CD8-positive, alpha-beta memory T cell (primary cell): ENCODE data around the gene ADTRP. TPM values are rescaled to one million over a fixed set of nuclear protein-coding genes. Genes with fewer than 3 reads are reported as not detected.

Source experiments
- CTCF ChIA-PET: fragments of 350-600 bp; sonication (Branson Sonifier 250); formaldehyde crosslinking; loops from one replicate; lab custom pipeline; 2021; ENCODE audit warnings: antibody characterized with exemption; lab: Charles Lee
- POLR2A ChIA-PET: fragments of 350-600 bp; sonication (Branson Sonifier 250); formaldehyde crosslinking; loops from one replicate; lab custom pipeline; 2021; ENCODE audit warnings: antibody characterized with exemption; lab: Charles Lee
- DNase-seq, 5 donors: peaks; one replicate each; pipeline versions ENCODE4 v3.0.0 to v3.0.0-alpha.2; 2020 to 2022; ENCODE audit warnings: mixed read lengths in 1 of 5
- H3K27ac ChIP-seq: one replicate; pipeline ENCODE4 v1.7.0; 2013; ENCODE audit warnings: low read depth, mild to moderate bottlenecking, low read length, moderate library complexity
- H3K27me3 ChIP-seq: 2 replicates; pipeline ENCODE4 v1.7.0; 2013; ENCODE audit warnings: low read length, mild to moderate bottlenecking; ENCODE audit not compliant: insufficient read depth, poor library complexity, severe bottlenecking
- H3K36me3 ChIP-seq: 2 replicates; pipeline ENCODE4 v1.7.0; 2013; ENCODE audit warnings: mild to moderate bottlenecking, low read length, moderate library complexity; ENCODE audit not compliant: insufficient read depth
- H3K4me1 ChIP-seq: 2 replicates; pipeline ENCODE4 v1.7.0; 2013; ENCODE audit warnings: mild to moderate bottlenecking, low read length, moderate library complexity; ENCODE audit not compliant: insufficient read depth
- H3K4me3 ChIP-seq: 2 replicates; pipeline ENCODE4 v1.7.0; 2013; ENCODE audit warnings: mild to moderate bottlenecking, low read length
- H3K9me3 ChIP-seq: 2 replicates; pipeline ENCODE4 v1.7.0; 2013; ENCODE audit warnings: mild to moderate bottlenecking, low read length
- H3K27ac Mint-ChIP-seq, 8 donors: one replicate each; pipeline ENCODE4 v1.8.0; 2020 to 2021; ENCODE audit warnings: mixed read lengths in 8 of 8, mild to moderate bottlenecking in 6 of 8, inconsistent platforms in 3 of 8, moderate library complexity in 3 of 8
- H3K27me3 Mint-ChIP-seq, 2 donors: one replicate each; pipeline ENCODE4 v1.8.0; 2020 to 2021; ENCODE audit warnings: mixed read lengths in 2 of 2, mild to moderate bottlenecking in 1 of 2, moderate library complexity in 1 of 2
- H3K36me3 Mint-ChIP-seq, 3 donors: one replicate each; pipeline ENCODE4 v1.8.0; 2020 to 2021; ENCODE audit warnings: mixed read lengths in 3 of 3, inconsistent platforms in 1 of 3, mild to moderate bottlenecking in 1 of 3
- H3K4me1 Mint-ChIP-seq, 3 donors: one replicate each; pipeline ENCODE4 v1.8.0; 2020 to 2021; ENCODE audit warnings: mixed read lengths in 3 of 3, inconsistent platforms in 1 of 3, mild to moderate bottlenecking in 1 of 3
- H3K4me3 Mint-ChIP-seq, 7 donors: one replicate each; pipeline ENCODE4 v1.8.0; 2020 to 2021; ENCODE audit warnings: mixed read lengths in 7 of 7, mild to moderate bottlenecking in 6 of 7, moderate library complexity in 4 of 7, inconsistent platforms in 2 of 7
- H3K9me3 Mint-ChIP-seq, 5 donors: one replicate each; pipeline ENCODE4 v1.8.0; 2020 to 2022; ENCODE audit warnings: mixed read lengths in 5 of 5, mild to moderate bottlenecking in 3 of 5, moderate library complexity in 2 of 5, inconsistent platforms in 1 of 5
- polyA plus RNA-seq: library from polyadenylated mRNA; unstranded; fragments of 300-500 nt; fragmentation: Illumina TruSeq; gene quantifications from one replicate; pipeline ENCODE4 v1.2.3, GENCODE V29; 2021
- total RNA-seq, 2 experiments: library from RNA; stranded (reverse); gene quantifications; one replicate each; pipeline ENCODE4 v1.2.3, GENCODE V29; 2021

Gene ADTRP
- total and polyA plus RNA-seq, 3 experiments from 2014 or later: 3.2 to 3.9 TPM; not detected in 1

GRCh38 chr6:11814819-11815218, 36.2 kb upstream of the ADTRP start:
- no peaks in the 10 kb centered on the region for H3K9me3 ChIP-seq
- H3K36me3 ChIP-seq: no peaks in the 10 kb centered on the region
- no peaks in the 10 kb centered on the region for H3K4me1 ChIP-seq
- peaks cover 0 to 2% (median 0%) of the 10 kb centered on the region in 5 donors for H3K9me3 Mint-ChIP-seq
- H3K27ac ChIP-seq: no peak overlapping the region
- H3K27ac Mint-ChIP-seq: no peak overlapping the region
- CTCF ChIA-PET: interaction anchor here (0.8 kb wide), 1 partner anchor 475 kb away, joined by 3 read pairs; no protein-coding TSS in a partner anchor
- H3K27me3 ChIP-seq: no peaks in the 10 kb centered on the region
- POLR2A ChIA-PET: no interaction called here
- peaks cover 3 to 4% of the 10 kb centered on the region in 2 donors for H3K27me3 Mint-ChIP-seq
- H3K4me3 ChIP-seq: no peak overlapping the region
- H3K4me3 Mint-ChIP-seq: no peak overlapping the region
- no peak for DNase-seq
- H3K4me1 Mint-ChIP-seq: no peaks in the 10 kb centered on the region
- no peaks in the 10 kb centered on the region for H3K36me3 Mint-ChIP-seq

DNA sequence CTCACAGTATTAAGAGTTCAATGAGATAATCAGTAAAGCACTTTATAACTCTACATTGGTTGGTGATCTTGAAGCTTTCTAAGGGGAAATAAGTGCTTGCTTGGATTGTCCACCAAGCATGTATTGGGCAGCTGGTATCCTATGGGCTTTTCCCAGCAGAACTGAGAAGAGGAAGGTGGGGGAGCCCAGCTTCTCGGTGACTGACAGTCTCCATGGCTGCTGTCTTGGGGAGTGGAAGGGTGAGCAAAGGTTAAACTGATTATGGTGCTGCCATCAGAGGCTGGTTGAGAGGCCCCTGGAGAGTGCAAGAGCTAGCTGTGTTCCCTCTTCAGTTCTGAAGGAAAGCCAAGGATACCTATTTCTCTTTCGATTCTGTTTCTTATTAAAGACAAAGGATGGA, 35.5 kb upstream of the ADTRP start:
- H3K4me1 ChIP-seq: no peaks in the 10 kb centered on the region
- POLR2A ChIA-PET: no interaction called here
- CTCF ChIA-PET: no interaction called here
- H3K4me1 Mint-ChIP-seq: no peaks in the 10 kb centered on the region
- no peaks in the 10 kb centered on the region for H3K36me3 ChIP-seq
- no peak overlapping the region for H3K4me3 ChIP-seq
- no peaks in the 10 kb centered on the region for H3K27me3 ChIP-seq
- H3K27ac Mint-ChIP-seq: no peak overlapping the region
- H3K27ac ChIP-seq: no peak overlapping the region
- no peaks in the 10 kb centered on the region for H3K9me3 Mint-ChIP-seq
- no peaks in the 10 kb centered on the region for H3K9me3 ChIP-seq
- no peak overlapping the region for H3K4me3 Mint-ChIP-seq
- H3K27me3 Mint-ChIP-seq: peaks cover 3 to 4% of the 10 kb centered on the region in 2 donors
- DNase-seq: no peak
- no peaks in the 10 kb centered on the region for H3K36me3 Mint-ChIP-seq

- Mint-ChIP-seq H3K4me3 (no peak overlapping the region), H3K9me3 (no peaks in the 10 kb centered on the region), H3K27ac (no peak overlapping the region), H3K36me3 (no peaks in the 10 kb centered on the region), H3K27me3 (peaks cover 4 to 6% of the 10 kb centered on the region in 2 donors), H3K4me1 (no peaks in the 10 kb centered on the region)
- no peaks in the 10 kb centered on the region for H3K36me3 ChIP-seq
- DNase-seq: no peak
- no peaks in the 10 kb centered on the region for H3K9me3 ChIP-seq
- ChIA-PET POLR2A (no interaction called here), CTCF (no interaction called here)
- H3K4me3 ChIP-seq: no peak overlapping the region
- H3K4me1 ChIP-seq: no peaks in the 10 kb centered on the region
- H3K27ac ChIP-seq: no peak overlapping the region
- H3K27me3 ChIP-seq: no peaks in the 10 kb centered on the region
Measured at GRCh38 chr6:11813606-11814005, 35.0 kb upstream of the ADTRP start.

DNA sequence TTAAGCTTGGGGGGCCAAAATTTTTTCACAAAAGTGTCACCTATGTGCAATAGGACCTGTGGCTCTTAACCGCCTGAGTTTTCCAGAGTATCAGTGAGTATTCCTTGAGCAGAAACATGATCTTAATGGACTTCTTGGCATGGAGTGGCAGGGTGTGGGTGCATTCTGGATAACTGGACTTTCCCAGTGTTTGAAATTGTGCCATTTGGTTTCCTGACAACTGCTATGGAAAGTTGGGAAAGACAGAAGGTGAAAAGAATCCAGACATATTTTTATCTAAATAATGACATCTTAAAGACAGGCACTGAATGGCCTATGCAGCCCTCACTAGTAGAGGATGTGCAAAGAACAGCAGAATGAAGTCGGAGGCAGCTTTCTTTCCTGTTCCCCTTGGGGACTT, 34.3 kb upstream of the ADTRP start:
- Mint-ChIP-seq H3K27ac (no peak overlapping the region), H3K9me3 (no peaks in the 10 kb centered on the region), H3K4me3 (no peak overlapping the region), H3K27me3 (peaks cover 4 to 9% of the 10 kb centered on the region in 2 donors), H3K36me3 (no peaks in the 10 kb centered on the region), H3K4me1 (no peaks in the 10 kb centered on the region)
- no peak overlapping the region for H3K27ac ChIP-seq
- no peaks in the 10 kb centered on the region for H3K9me3 ChIP-seq
- H3K4me3 ChIP-seq: no peak overlapping the region
- H3K4me1 ChIP-seq: no peaks in the 10 kb centered on the region
- CTCF ChIA-PET: no interaction called here
- no peaks in the 10 kb centered on the region for H3K27me3 ChIP-seq
- no peaks in the 10 kb centered on the region for H3K36me3 ChIP-seq
- POLR2A ChIA-PET: no interaction called here
- DNase-seq: no peak

- POLR2A ChIA-PET: no interaction called here
- Histone ChIP-seq H3K27me3 (no peaks in the 10 kb centered on the region), H3K4me3 (no peak overlapping the region), H3K4me1 (no peaks in the 10 kb centered on the region), H3K36me3 (no peaks in the 10 kb centered on the region), H3K9me3 (no peaks in the 10 kb centered on the region), H3K27ac (no peak overlapping the region)
- Mint-ChIP-seq H3K27me3 (peaks cover 4 to 14% of the 10 kb centered on the region in 2 donors), H3K36me3 (no peaks in the 10 kb centered on the region), H3K4me3 (no peak overlapping the region), H3K9me3 (no peaks in the 10 kb centered on the region), H3K27ac (no peak overlapping the region), H3K4me1 (no peaks in the 10 kb centered on the region)
- CTCF ChIA-PET: no interaction called here
- no peak for DNase-seq
Measured at GRCh38 chr6:11812439-11812838, 33.8 kb upstream of the ADTRP start.

GRCh38 chr6:11811644-11812264, 33.2 kb upstream of the ADTRP start:
- Histone ChIP-seq H3K27me3 (no peaks in the 10 kb centered on the region), H3K27ac (no peak overlapping the region), H3K36me3 (no peaks in the 10 kb centered on the region), H3K9me3 (no peaks in the 10 kb centered on the region), H3K4me1 (no peaks in the 10 kb centered on the region), H3K4me3 (no peak overlapping the region)
- DNase-seq: no peak
- Mint-ChIP-seq H3K4me3 (no peak overlapping the region), H3K27me3 (peaks cover 4 to 21% of the 10 kb centered on the region in 2 donors), H3K36me3 (no peaks in the 10 kb centered on the region), H3K4me1 (no peaks in the 10 kb centered on the region), H3K27ac (no peak overlapping the region), H3K9me3 (no peaks in the 10 kb centered on the region)
- POLR2A ChIA-PET: no interaction called here
- CTCF ChIA-PET: no interaction called here

- Histone ChIP-seq H3K27ac (no peak overlapping the region), H3K9me3 (no peaks in the 10 kb centered on the region), H3K4me3 (no peak overlapping the region), H3K4me1 (no peaks in the 10 kb centered on the region), H3K27me3 (no peaks in the 10 kb centered on the region), H3K36me3 (no peaks in the 10 kb centered on the region)
- H3K4me3 Mint-ChIP-seq: no peak overlapping the region
- peak overlapping the region in 1 of 8 donors; percentile 40 for H3K27ac Mint-ChIP-seq
- DNase-seq: no peak
- H3K4me1 Mint-ChIP-seq: no peaks in the 10 kb centered on the region
- no peaks in the 10 kb centered on the region for H3K9me3 Mint-ChIP-seq
- H3K27me3 Mint-ChIP-seq: peaks cover 7 to 28% of the 10 kb centered on the region in 2 donors
- CTCF ChIA-PET: no interaction called here
- POLR2A ChIA-PET: no interaction called here
- H3K36me3 Mint-ChIP-seq: no peaks in the 10 kb centered on the region
Measured at GRCh38 chr6:11810854-11811643, 32.4 kb upstream of the ADTRP start.

- Histone ChIP-seq H3K9me3 (no peaks in the 10 kb centered on the region), H3K27ac (no peak overlapping the region), H3K4me3 (no peak overlapping the region), H3K36me3 (no peaks in the 10 kb centered on the region), H3K27me3 (no peaks in the 10 kb centered on the region), H3K4me1 (no peaks in the 10 kb centered on the region)
- DNase-seq: no peak
- H3K4me3 Mint-ChIP-seq: no peak overlapping the region
- H3K9me3 Mint-ChIP-seq: no peaks in the 10 kb centered on the region
- no peaks in the 10 kb centered on the region for H3K36me3 Mint-ChIP-seq
- CTCF ChIA-PET: no interaction called here
- H3K27me3 Mint-ChIP-seq: peaks cover 7 to 36% of the 10 kb centered on the region in 2 donors
- H3K27ac Mint-ChIP-seq: no peak overlapping the region
- H3K4me1 Mint-ChIP-seq: no peaks in the 10 kb centered on the region
- POLR2A ChIA-PET: no interaction called here
Measured at GRCh38 chr6:11810039-11810541, 31.5 kb upstream of the ADTRP start.
